Measurements from ENCODE around the gene SPATA2.

GRCh38 chr20:49896204-49896603 lies 19.1 kb downstream of the SPATA2 start:
- no peak for TF ChIP-seq CTCF (IDR thresholded peaks at IDR 0.05)
- TF ChIP-seq ZFX (IDR thresholded peaks at IDR 0.05; ENCODE audit: borderline replicate concordance) = no peak
